ENCODE measurements around the gene RABGAP1L.
"Not testable (repeated sequence)": the region's sequence is repeated elsewhere in the genome, so short reads cannot be mapped to it uniquely, and the experiment has no call there.

The RABGAP1L gene

GRCh38 chr1:175003521-175003920 lies 844.2 kb downstream of the RABGAP1L start:
- in situ Hi-C loops (cut with MboI; ENCODE audit: low sequenced_read_pairs) = no loop called here

DNA sequence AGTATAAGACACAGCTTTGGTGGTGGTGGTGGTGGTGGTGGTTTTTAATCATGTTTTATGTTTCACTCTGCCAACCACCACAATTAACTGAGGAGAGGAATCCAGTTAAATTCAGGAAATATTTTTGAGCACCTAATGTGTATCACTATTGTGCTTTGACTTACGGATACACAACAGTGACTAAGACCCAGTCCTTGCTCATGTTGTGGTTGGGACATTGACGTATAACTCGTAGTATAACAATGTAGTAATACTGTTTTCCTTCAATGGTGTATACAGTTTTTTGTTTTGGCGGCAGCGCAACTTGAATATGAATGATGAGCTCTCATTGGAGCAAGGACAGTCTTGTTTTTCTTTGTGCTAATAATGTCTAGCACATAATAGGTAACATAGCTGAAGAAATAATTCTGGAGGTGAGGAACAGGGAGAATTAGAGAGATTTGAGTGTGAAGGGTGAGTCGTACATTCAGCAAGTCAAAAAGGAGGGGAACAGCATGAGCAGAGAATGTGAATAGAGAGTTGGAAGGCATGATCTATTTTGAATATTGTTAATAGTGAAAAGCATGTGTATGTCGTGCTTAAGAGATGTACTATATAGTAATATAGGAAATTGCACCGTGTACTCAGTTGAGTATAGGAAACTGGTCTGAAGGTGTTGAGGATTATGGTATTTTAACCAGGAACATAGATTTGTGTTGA lies 845.9 kb downstream of the RABGAP1L start:
- in situ Hi-C loops (cut with MboI; ENCODE audit: low sequenced_read_pairs) = no loop called here

- in situ Hi-C loops (cut with MboI; ENCODE audit: low sequenced_read_pairs) = no loop called here
Measured at GRCh38 chr1:175009532-175009931, 850.2 kb downstream of the RABGAP1L start.

DNA sequence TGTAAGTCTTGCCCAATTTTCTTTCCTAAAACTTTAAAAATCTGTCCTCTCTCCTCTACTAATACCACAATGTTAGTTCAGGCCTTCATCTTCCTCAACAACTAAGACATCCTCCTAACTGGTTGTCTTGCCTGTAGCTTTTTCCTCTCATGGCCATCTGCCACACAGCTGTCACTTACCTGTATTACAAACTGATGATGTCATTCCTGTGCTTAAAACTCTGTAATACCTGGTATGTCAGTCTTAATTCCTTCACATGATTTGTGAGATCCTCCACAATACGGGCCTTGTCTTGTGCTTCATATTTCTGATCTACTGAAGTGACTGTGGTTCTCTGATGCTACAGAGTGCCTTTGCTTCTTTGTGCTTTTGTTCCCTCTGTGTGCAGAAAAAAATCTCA lies 854.1 kb downstream of the RABGAP1L start:
- in situ Hi-C loops (cut with MboI; ENCODE audit: low sequenced_read_pairs) = no loop called here

DNA sequence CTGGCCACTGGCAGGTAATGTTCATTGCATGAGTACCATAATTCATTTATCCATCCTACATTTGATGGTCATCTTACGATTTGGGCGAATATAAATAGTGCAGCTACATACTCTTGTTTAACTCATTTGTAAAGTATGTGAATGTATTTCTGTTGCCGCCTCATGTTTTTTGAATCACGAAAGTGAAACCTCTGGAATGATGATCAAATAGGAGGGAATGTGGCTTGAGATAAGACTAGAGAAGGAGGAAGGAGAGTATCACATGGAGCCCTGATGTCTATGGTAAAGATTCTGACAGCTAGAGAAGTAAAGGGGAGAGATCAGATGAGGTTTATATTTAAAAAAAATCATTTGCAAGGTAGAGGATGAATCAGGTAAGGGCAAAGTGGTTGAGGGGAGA lies 855.9 kb downstream of the RABGAP1L start:
- in situ Hi-C loops (cut with MboI; ENCODE audit: low sequenced_read_pairs) = no loop called here

- in situ Hi-C loops (cut with MboI; ENCODE audit: low sequenced_read_pairs) = no loop called here
Measured at GRCh38 chr1:175019524-175019923, 860.2 kb downstream of the RABGAP1L start.

DNA sequence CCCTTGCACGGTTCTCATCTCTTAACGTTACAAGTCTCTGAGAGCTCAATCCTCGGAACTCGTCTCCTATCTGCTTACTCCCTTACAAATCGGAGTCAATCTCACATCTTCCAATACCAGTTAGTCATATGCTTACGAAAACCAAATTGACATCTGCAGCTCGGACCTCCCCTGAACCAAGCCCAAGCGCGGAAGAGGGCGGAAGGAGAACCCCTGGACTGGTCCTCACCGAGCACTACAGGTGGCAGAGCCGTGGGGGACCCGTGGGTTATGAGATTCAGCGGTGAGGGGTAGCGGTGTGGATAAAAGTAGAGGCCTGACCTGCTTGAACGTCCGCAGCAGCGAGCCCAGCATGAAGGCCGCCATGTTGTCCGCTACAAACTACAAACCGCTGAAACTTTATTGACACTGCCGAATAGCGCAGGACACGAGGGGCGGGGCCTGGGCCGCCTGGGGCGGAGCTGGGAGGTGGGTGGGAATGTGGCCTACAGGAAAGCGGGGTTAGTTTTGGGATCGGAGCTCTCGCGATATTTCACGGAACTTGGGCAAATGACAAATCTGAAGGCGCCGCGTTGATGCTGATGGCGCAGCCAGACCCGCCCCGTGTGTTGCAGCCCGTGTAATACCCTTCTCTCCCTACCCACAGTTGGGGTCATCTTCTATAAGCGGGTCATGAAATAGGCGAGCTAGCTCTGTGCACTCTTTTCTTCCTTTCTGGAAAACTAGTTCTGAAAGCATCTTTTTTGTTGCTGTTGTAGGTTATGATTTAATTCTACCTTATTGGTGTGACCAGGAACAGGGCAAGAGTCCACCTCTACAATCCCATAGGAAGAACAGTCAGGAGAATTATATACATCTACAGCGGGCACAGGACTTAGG lies 864.0 kb downstream of the RABGAP1L start, which contains the start of gene MRPS14:
TSS of gene MRPS14 (minus strand) at position 383 of the 879 bp plus-strand sequence. CDS start at position 366, 17 bp downstream.
- in situ Hi-C loops (cut with MboI; ENCODE audit: low sequenced_read_pairs) = no loop called here

GRCh38 chr1:175023922-175024242 lies 864.6 kb downstream of the RABGAP1L start:
- in situ Hi-C loops (cut with MboI; ENCODE audit: low sequenced_read_pairs) = not testable (repeated sequence)

GRCh38 chr1:175024773-175025172 lies 865.5 kb downstream of the RABGAP1L start:
- in situ Hi-C loops (cut with MboI; ENCODE audit: low sequenced_read_pairs) = no loop called here

DNA sequence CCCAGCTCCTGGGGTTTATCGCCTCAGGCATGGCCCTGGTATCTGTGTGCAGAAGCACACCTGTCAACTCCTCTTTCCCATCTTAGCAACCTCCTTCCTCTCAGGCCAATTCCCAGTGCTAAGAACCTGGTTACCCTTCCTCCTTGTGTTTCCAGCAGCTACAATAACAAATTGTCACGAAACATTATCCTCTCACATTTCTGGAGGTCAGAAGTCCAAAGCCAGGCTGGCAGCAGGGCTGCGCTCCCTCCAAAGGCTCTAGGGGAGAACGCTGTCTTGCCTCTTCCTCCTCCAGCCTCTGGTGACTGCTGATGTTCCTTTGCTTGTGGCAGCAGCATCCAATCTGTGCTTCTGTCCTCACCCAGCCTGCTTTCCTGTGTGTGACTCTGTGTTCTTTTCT lies 874.6 kb downstream of the RABGAP1L start:
- in situ Hi-C loops (cut with MboI; ENCODE audit: low sequenced_read_pairs) = no loop called here

DNA sequence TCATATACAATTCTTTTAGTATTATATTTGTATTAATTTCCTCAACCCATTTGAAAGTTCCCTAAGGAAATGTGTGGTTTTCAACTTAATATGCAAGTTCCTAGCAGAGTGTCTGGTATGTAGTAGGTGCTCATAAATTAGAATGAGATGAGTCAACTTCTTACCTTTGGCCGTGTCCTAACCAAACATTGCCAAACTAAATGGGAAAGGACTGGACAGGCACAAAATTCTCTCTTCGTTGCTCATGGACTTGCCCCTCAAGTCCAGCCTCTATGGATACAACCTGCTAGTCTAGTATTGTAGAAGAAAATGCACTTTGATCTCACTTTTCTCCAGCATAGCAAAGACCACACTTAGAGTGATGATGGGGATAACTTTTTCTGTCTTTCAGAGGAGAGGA lies 875.5 kb downstream of the RABGAP1L start:
- in situ Hi-C loops (cut with MboI; ENCODE audit: low sequenced_read_pairs) = no loop called here

GRCh38 chr1:175035865-175036264 lies 876.5 kb downstream of the RABGAP1L start:
- in situ Hi-C loops (cut with MboI; ENCODE audit: low sequenced_read_pairs) = no loop called here

- in situ Hi-C loops (cut with MboI; ENCODE audit: low sequenced_read_pairs) = no loop called here
Measured at GRCh38 chr1:175036476-175036875, 877.2 kb downstream of the RABGAP1L start.

DNA sequence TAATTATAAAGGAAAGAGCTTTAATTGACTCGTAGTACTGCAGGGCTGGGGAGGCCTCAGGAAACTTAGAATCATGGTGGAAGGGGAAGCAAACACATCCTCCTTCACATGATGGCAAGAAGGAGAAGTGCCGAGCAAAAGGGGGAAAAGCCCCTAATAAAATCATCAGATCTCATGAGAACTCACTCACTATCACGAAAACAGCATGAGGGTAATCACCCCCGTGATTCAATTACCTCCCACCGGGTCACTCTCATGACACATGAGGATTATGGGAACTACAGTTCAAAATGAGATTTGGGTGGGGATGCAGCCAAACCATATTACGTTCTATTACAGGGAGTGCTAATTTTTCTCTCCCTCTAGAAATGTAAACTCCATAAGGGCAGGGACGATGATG lies 878.1 kb downstream of the RABGAP1L start:
- in situ Hi-C loops (cut with MboI; ENCODE audit: low sequenced_read_pairs) = no loop called here

GRCh38 chr1:175040324-175040879 lies 881.1 kb downstream of the RABGAP1L start:
- in situ Hi-C loops (cut with MboI; ENCODE audit: low sequenced_read_pairs) = no loop called here

GRCh38 chr1:175042650-175043049 lies 883.3 kb downstream of the RABGAP1L start:
- in situ Hi-C loops (cut with MboI; ENCODE audit: low sequenced_read_pairs) = no loop called here

DNA sequence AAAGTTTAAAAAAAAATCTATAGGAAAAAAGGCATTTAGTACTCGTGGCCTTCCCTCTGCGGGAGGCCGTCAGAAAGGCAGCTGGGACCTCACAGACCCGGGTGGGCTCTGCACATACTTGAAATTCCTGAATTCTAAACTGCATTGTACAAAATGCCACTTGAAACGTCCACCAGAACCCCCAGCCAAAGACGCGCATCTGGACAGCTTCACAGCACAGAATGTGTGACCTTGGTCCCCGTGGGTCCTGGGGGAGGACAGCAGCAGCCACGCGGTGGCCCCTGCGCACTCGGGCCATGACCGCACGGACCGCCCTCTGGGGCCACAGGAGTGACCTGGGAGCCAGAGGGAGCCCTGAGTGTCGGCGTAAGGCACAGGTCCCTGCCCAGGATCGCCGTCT lies 884.5 kb downstream of the RABGAP1L start:
- in situ Hi-C loops (cut with MboI; ENCODE audit: low sequenced_read_pairs) = no loop called here

DNA sequence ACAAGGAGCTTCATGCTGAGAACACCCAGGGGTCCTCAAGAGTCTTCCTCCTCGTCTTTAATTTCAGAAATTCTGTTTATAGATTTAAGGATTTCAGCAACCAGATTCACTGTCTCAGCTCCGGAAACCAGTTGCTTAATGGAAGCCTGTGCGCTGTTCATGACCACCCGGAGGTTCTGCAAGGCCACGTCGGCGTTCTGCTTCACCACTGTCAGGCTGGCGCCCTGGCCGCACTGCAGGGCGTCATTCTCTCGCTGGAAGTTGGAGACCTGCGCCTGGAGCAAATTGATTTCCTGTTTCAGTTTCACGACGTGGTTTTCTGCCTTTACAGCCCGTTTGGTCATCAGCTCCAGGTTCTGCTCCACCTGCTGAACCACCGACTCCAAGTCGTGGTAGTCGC lies 885.3 kb downstream of the RABGAP1L start:
- in situ Hi-C loops (cut with MboI; ENCODE audit: low sequenced_read_pairs) = not testable (repeated sequence)

All from HL-60/S4 treated with phorbol 12-myristate 13-acetate at 8.2 ng/mL for 4 days and 3 days (cell line).